Measurements from ENCODE around the gene CDK6. TPM values are rescaled to one million over a fixed set of nuclear protein-coding genes. Genes with fewer than 3 reads are reported as not detected.
"Not testable (repeated sequence)": the region's sequence is repeated elsewhere in the genome, so short reads cannot be mapped to it uniquely, and the experiment has no call there.

Gene CDK6
- total RNA-seq, 3 donors from 2014 or later: 310 to 350 (median 347) TPM

GRCh38 chr7:92761391-92762097, 74.8 kb downstream of the CDK6 start:
- Mint-ChIP-seq H3K4me3 (no peak overlapping the region), H3K9me3 (no peaks in the 10 kb centered on the region), H3K27me3 (ENCODE audit: low read depth) (no peaks in the 10 kb centered on the region), H3K36me3 (ENCODE audit: insufficient read depth) (peaks cover 44% of the 10 kb centered on the region), H3K4me1 (ENCODE audit: low read depth) (peaks cover 44% of the 10 kb centered on the region)
- no peak for ATAC-seq
- DNase-seq: no peak

GRCh38 chr7:92758796-92759431, 77.5 kb downstream of the CDK6 start:
- ATAC-seq (no peak), DNase-seq (no peak)
- H3K4me3 Mint-ChIP-seq: no peak overlapping the region
- H3K4me1 Mint-ChIP-seq (ENCODE audit: low read depth): peaks cover 54% of the 10 kb centered on the region
- H3K27me3 Mint-ChIP-seq (ENCODE audit: low read depth): no peaks in the 10 kb centered on the region
- H3K9me3 Mint-ChIP-seq: no peaks in the 10 kb centered on the region
- H3K36me3 Mint-ChIP-seq (ENCODE audit: insufficient read depth): peaks cover 48% of the 10 kb centered on the region

GRCh38 chr7:92757311-92757910, 79.0 kb downstream of the CDK6 start:
- H3K4me3 Mint-ChIP-seq; H3K27me3 Mint-ChIP-seq (ENCODE audit: low read depth); ATAC-seq; DNase-seq; H3K9me3 Mint-ChIP-seq: not testable (repeated sequence)
- peaks cover 53% of the 10 kb centered on the region for H3K36me3 Mint-ChIP-seq (ENCODE audit: insufficient read depth)
- H3K4me1 Mint-ChIP-seq (ENCODE audit: low read depth): peaks cover 60% of the 10 kb centered on the region

GRCh38 chr7:92755680-92756079, 80.7 kb downstream of the CDK6 start:
- no peak for ATAC-seq
- Mint-ChIP-seq H3K9me3 (no peaks in the 10 kb centered on the region), H3K27me3 (ENCODE audit: low read depth) (no peaks in the 10 kb centered on the region), H3K4me3 (no peak overlapping the region), H3K4me1 (ENCODE audit: low read depth) (peaks cover 57% of the 10 kb centered on the region), H3K36me3 (ENCODE audit: insufficient read depth) (peaks cover 51% of the 10 kb centered on the region)
- DNase-seq: no peak

GRCh38 chr7:92754919-92755581, 81.3 kb downstream of the CDK6 start:
- Mint-ChIP-seq H3K27me3 (ENCODE audit: low read depth) (no peaks in the 10 kb centered on the region), H3K4me3 (no peak overlapping the region), H3K4me1 (ENCODE audit: low read depth) (peaks cover 61% of the 10 kb centered on the region), H3K9me3 (no peaks in the 10 kb centered on the region), H3K36me3 (ENCODE audit: insufficient read depth) (peaks cover 54% of the 10 kb centered on the region)
- DNase-seq (no peak), ATAC-seq (no peak)

DNA sequence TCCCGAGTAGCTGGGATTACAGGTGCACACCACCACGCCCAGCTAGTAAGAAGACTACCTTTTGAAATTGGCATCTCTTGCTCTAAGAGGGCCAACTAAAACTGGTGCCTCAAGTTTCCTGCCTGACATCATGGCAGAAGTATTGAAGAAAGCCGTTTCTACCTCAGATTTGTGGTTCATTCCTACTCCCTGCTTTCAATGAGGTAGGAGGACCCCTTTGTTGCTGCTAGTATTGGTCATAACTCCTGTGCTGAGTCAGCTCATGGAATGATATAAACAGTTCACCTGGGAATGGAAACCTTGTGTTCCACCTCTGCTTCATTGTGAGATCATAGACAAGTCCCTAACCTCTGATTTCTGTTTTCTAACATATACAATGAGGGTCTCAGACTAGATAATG, 82.8 kb downstream of the CDK6 start:
- DNase-seq (no peak), ATAC-seq (peak; percentile 15 to 24)
- H3K9me3 Mint-ChIP-seq: no peaks in the 10 kb centered on the region
- no peak overlapping the region for H3K4me3 Mint-ChIP-seq
- H3K27me3 Mint-ChIP-seq (ENCODE audit: low read depth): no peaks in the 10 kb centered on the region
- peaks cover 58% of the 10 kb centered on the region for H3K36me3 Mint-ChIP-seq (ENCODE audit: insufficient read depth)
- peaks cover 69% of the 10 kb centered on the region for H3K4me1 Mint-ChIP-seq (ENCODE audit: low read depth)

DNA sequence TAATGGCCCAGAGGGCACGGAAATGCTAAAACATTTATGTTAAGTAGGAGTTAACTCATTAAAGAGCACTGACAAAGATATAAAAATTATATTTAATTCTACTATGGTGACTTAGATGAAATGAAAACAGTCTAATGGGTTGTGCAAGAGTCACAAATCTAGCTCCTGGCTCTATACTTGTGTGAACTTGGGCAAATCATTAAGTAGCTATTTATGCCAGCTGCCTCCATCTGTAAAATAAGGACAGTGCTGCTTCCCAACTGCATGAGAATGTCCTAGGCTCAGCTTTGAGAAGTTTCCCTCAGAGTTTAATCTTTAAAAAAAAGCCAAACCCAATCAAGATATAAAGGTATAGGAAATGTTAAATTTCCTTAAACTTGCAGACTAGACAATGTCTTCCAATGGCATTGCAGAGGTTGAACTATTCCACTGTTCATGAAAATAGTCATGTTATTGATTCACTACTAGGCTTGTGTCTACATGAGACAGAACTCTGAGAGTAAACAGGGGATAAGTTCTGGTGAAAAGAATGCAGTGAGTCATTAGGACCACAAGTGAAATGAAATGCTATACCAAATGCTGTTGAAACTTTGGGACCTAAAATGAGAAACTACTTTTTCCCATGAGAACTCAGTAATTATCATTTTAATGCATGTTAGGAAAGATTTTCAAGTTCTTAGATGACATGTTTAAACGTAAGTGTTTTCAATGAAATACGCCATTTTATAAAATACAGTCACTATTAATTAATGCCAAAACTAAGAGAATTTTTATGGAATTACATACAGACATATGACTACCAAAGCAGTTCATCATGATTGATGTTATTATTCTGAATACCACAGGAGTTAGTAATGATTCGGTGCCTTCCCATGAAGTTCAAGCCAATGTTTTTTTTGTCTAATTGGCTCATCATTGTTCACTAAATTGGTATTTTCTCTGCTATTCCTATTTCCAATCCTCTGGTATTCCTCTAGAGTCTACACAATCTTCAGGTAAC, 84.2 kb downstream of the CDK6 start:
- H3K4me3 Mint-ChIP-seq: no peak overlapping the region
- peaks cover 71% of the 10 kb centered on the region for H3K4me1 Mint-ChIP-seq (ENCODE audit: low read depth)
- ATAC-seq (peak; percentile 80 to 82), DNase-seq (no peak)
- peaks cover 57% of the 10 kb centered on the region for H3K36me3 Mint-ChIP-seq (ENCODE audit: insufficient read depth)
- no peaks in the 10 kb centered on the region for H3K9me3 Mint-ChIP-seq
- no peaks in the 10 kb centered on the region for H3K27me3 Mint-ChIP-seq (ENCODE audit: low read depth)

GRCh38 chr7:92750946-92751345, 85.4 kb downstream of the CDK6 start:
- Mint-ChIP-seq H3K9me3 (no peaks in the 10 kb centered on the region), H3K4me1 (ENCODE audit: low read depth) (peaks cover 67% of the 10 kb centered on the region), H3K27me3 (ENCODE audit: low read depth) (no peaks in the 10 kb centered on the region), H3K4me3 (no peak overlapping the region), H3K36me3 (ENCODE audit: insufficient read depth) (peaks cover 52% of the 10 kb centered on the region)
- DNase-seq (no peak), ATAC-seq (no peak)

GRCh38 chr7:92750447-92750839, 85.9 kb downstream of the CDK6 start:
- H3K4me3 Mint-ChIP-seq: no peak overlapping the region
- H3K27me3 Mint-ChIP-seq (ENCODE audit: low read depth): no peaks in the 10 kb centered on the region
- ATAC-seq: no peak
- DNase-seq: no peak
- peaks cover 68% of the 10 kb centered on the region for H3K4me1 Mint-ChIP-seq (ENCODE audit: low read depth)
- H3K9me3 Mint-ChIP-seq: no peaks in the 10 kb centered on the region
- peaks cover 52% of the 10 kb centered on the region for H3K36me3 Mint-ChIP-seq (ENCODE audit: insufficient read depth)

DNA sequence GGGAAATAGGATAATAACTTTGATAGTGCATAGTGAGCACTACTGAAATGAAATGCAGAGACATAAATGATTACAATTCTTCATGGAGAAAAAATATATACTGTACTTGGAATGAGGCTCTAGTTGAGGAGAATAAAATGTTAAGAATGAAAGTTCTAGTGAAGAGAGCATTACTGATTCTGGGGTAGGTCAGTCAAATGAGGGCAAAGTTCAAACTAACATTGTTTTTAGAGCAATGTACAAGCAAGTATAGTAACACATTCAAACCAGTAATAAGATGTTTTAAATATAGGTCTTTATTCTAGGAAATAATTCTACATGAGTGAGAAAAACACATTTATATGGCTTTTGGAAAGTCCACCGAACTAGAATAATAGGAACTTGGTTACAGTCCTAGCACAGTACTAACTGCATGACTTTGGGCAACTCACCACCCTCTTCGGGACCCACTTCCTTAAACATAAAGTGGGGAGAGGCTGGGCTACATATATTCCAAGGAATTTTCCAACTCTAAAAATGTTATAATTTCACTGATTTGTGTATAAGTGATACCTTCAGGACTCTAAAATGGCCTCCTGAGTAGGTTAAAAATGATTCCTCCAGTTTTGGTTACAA, 86.4 kb downstream of the CDK6 start:
- Mint-ChIP-seq H3K4me1 (ENCODE audit: low read depth) (peaks cover 65% of the 10 kb centered on the region), H3K4me3 (no peak overlapping the region), H3K36me3 (ENCODE audit: insufficient read depth) (peaks cover 50% of the 10 kb centered on the region), H3K9me3 (no peaks in the 10 kb centered on the region), H3K27me3 (ENCODE audit: low read depth) (no peaks in the 10 kb centered on the region)
- DNase-seq (no peak), ATAC-seq (peak in 1 of 2 donors; percentile 20)

DNA sequence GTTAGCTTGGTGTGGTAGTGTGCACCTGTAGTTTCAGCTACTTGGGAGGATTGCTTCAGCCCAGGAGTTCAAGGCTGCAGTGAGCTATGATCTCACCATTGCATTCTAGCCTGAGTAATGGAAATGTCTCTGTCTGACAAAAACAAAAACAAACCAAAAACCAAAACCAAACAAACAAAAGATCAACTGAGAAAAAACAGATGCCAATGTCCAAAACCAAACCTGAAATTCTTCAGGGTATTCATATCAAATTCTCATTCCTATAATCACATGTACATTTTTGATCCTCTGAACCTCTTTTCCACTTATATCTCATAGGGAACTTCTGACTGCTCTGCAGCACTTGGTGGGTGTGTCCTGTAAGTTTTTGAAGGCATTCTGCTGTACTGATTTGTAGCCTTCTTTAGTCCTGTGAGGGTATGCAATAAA, 87.0 kb downstream of the CDK6 start:
- Mint-ChIP-seq H3K36me3 (ENCODE audit: insufficient read depth) (peaks cover 47% of the 10 kb centered on the region), H3K27me3 (ENCODE audit: low read depth) (no peaks in the 10 kb centered on the region), H3K9me3 (no peaks in the 10 kb centered on the region), H3K4me1 (ENCODE audit: low read depth) (peaks cover 60% of the 10 kb centered on the region), H3K4me3 (no peak overlapping the region)
- DNase-seq (no peak), ATAC-seq (peak in 1 of 2 donors; percentile 4)

GRCh38 chr7:92748495-92748894, 87.9 kb downstream of the CDK6 start:
- peaks cover 60% of the 10 kb centered on the region for H3K4me1 Mint-ChIP-seq (ENCODE audit: low read depth)
- no peaks in the 10 kb centered on the region for H3K27me3 Mint-ChIP-seq (ENCODE audit: low read depth)
- H3K36me3 Mint-ChIP-seq (ENCODE audit: insufficient read depth): peaks cover 48% of the 10 kb centered on the region
- H3K4me3 Mint-ChIP-seq: no peak overlapping the region
- DNase-seq (no peak), ATAC-seq (no peak)
- peaks cover 6% of the 10 kb centered on the region for H3K9me3 Mint-ChIP-seq

DNA sequence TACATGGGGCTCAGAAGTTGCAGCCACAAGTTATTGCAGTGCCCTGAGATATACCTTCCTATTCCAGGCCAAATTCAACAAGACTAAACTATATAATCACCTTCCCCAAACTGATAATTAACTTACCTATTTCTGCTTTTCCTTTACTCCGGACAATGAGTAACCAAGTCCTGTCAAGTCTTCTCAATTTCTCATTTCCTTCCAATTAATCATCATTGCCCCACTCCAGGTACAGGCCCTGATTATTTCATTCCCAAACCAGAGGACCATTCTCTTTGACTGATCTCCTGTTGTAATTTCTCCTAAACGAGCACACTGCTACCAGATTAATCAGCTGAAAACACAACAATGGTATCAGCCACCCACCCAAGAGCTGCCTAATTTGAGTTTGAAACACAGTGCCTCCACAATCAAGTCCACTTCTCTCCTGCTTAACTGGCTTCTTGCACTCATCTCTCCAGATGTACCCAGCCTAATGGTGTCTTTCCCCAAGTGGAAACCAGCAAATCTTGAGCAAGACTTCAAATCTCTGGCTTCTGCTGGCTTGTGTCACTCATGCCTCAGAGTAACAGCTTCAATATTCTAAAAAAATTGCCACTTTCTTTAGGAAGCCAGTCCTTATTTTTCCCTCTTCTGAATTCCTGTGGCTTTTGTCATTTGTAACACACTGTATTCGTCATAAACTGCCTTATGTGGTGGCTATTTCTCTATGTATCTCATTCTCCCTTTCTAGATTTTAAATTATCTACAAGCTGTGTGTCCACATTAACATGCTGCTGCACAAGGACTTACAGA, 89.1 kb downstream of the CDK6 start:
- no peaks in the 10 kb centered on the region for H3K27me3 Mint-ChIP-seq (ENCODE audit: low read depth)
- no peak overlapping the region for H3K4me3 Mint-ChIP-seq
- H3K36me3 Mint-ChIP-seq (ENCODE audit: insufficient read depth): peaks cover 49% of the 10 kb centered on the region
- DNase-seq: no peak
- peaks cover 9% of the 10 kb centered on the region for H3K9me3 Mint-ChIP-seq
- ATAC-seq: no peak
- H3K4me1 Mint-ChIP-seq (ENCODE audit: low read depth): peaks cover 57% of the 10 kb centered on the region

Measured in activated T-cell treated with anti-CD3 and anti-CD28 coated beads, Interleukin-2, amount 50 U/mL, for 4 hours (primary cell).